AG08396 (cell line): Measurements from ENCODE around the gene IDH2.

Source experiments
- DNase-seq: peaks from one replicate; pipeline ENCODE4 v3.0.0; 2012; ENCODE audit warnings: low spot score, mixed read lengths

The IDH2 gene

DNA sequence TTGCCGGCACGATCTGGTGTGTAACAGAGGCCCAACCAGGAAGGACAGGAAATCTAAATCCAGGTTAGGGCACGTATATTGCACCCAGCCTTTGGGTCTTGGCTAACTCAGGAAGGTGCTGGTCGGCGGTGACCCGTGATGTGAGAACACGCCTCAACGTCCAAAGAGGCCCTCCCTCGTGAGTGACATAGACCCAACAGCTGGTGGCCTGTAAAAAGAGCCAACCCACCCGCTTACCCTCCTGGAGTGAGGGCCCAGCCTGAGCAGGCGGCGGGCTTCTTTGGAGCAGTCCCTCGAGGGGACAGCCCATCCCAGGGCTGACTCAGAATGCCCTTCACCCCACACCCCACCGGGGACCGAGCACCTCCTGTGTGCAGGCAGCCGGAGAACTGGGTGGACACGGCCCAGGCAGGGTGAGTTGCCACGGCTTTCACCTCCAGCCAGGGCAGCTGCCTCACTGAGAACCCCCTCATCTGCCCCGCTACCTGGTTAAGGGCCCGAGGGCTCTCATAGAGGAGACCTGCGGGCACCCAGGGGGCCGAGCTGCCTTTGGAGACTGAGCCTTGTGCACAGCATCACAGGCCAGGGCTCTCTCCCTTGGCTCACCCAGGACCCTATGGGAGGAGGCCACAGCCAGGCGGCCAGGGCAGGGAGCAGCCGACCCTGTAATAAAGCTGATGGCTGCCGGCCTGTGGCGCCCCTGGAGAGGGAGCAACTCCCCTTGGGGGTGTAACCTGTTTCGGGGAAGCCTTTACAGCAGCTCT, 59.3 kb downstream of the IDH2 start:
- DNase-seq, result no peak

- no peak for DNase-seq
Measured at GRCh38 chr15:90042356-90042755, 59.9 kb downstream of the IDH2 start.

DNA sequence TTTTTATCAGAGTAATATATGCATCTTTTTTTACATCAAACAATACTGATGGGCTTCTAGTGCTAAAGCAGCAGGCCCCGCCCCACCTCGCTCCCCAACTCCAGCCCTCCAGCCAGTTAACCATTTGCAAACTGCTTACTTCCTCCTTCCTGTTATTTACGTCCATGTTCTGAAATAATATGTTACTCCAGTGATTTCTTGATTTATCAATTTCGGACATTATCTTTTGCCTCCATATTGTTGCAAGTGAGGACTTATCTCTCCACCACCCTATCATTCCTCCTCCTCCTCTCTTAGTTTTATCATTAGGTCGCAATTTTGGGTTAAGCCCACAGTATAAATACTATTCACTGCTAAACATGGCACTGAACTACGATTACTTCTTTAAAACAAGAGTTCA, 61.6 kb downstream of the IDH2 start:
- no peak for DNase-seq

GRCh38 chr15:90039996-90040395, 62.3 kb downstream of the IDH2 start:
- no peak for DNase-seq

GRCh38 chr15:90038632-90039095, 63.6 kb downstream of the IDH2 start:
- no peak for DNase-seq

DNA sequence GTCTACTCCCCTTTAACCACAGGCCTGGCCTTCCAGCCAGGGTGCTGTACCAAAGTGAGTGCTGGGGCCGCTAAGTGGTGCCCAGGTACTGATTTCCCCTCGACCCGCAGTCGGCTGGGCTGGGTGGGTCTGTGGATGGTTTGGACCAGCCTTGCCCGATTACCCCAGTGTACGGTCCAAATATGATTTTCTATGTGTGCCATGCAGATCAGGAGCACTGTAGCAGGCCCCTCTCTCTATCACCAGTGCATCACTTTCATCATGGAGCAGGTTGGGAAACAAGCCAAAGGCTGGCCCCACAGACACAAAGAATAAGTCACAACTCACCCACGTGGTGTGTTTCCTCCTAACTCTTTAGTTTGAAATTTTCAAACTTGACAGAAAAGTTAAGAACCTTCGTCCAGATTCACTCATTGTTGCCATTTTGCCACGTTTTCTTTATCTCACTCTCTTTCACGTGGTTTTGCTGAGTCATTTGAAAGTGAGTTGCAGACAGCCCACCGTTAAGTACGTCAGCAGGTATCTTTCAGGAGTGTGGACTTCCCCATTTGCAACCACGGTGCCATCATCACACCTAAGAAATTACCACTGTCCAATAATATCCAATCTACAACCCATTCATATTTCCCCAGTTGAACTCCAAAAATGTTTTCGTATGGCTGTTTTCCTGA, 64.2 kb downstream of the IDH2 start:
- no peak for DNase-seq

DNA sequence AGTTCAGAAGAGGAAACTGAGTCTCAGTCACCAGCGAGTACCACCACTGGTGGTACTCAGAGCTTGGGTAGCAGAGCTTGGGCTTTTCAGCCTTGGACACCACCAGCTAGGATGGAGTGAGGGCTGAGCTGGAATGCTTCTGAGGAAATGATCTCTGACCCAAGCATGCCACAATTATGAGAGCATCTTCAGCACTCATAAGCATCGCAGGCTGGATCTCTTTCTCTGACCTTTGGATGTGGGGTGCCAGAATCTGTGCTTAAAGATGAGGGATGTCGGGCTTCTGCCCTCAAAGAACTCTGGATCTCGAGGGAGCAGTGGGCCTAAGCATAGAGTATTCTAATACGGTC, 64.8 kb downstream of the IDH2 start:
- peak; percentile 69 for DNase-seq

GRCh38 chr15:90036806-90037510, 65.3 kb downstream of the IDH2 start:
- DNase-seq, result no peak

DNA sequence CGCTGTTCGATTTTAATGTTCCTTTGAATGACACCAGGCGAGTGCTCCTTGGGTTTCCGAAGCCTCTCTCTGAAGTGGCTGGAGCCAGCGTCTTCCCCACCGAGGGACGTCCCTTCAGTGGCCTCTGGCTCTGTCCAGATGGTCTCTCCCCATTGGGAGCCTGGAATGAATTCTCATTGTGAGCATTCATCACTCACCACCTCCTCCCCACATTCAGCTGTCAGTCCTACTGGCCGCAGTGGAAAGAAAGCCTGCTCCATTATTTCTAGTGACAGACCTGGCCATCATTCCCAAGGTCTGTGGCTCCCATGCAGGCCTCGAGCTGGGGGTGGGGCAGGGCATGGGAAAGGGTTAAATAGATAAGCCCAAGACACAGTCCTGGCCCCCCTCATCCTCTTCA, 65.9 kb downstream of the IDH2 start:
- DNase-seq, result no peak

DNA sequence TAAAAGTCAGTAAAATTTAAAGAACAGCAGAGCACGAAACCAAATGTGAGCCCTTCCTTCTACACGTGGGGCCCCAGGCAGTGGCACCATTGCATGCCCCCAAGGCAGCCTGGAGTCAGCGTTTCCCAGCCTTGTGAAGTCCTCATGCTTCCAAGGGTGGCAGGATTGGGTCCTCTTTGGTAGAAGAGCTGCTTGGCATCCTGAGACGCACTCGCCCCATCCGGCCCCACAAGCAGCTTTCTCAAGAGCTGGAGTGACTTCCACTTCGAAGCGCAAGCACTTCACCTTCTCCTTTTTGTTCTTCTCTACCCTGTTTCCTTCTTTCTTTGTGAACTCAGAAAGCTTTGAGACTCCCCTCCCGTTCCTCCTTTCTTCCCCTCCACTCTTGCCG, 66.4 kb downstream of the IDH2 start:
- DNase-seq, result no peak

GRCh38 chr15:90035095-90035839, 67.0 kb downstream of the IDH2 start:
- no peak for DNase-seq

DNA sequence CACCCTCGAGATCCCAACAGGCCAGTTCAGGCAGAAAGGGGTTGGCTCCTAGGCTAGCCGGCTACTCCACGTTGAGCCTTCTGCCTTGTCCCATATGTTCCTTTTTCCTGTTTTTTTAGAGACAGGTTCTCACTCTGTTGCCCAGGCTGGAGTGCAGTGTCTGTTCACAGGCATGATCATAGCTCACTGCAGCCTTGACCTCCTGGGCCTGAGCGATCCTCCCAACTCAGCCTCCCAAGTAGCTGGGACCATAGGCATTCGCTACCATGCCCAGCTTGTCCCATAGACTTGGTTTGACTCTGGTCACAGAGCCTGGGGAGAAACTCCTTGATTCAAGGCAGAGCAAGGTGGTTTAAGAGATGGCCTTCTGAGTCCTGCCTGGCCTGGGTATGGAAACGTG, 68.8 kb downstream of the IDH2 start:
- no peak for DNase-seq
